HPDE6-E6E7 (cell line): Measurements from ENCODE around the gene MAP4K4.
A peak's percentile ranks its signal among the peaks of the same experiment; 100 is the strongest.
"Not testable (repeated sequence)": the region's sequence is repeated elsewhere in the genome, so short reads cannot be mapped to it uniquely, and the experiment has no call there.

Source experiments
- DNase-seq: peaks from one replicate; pipeline ENCODE4 v3.0.0; 2011; ENCODE audit warnings: missing footprints; ENCODE audit errors: extremely low spot score

Gene MAP4K4

DNA sequence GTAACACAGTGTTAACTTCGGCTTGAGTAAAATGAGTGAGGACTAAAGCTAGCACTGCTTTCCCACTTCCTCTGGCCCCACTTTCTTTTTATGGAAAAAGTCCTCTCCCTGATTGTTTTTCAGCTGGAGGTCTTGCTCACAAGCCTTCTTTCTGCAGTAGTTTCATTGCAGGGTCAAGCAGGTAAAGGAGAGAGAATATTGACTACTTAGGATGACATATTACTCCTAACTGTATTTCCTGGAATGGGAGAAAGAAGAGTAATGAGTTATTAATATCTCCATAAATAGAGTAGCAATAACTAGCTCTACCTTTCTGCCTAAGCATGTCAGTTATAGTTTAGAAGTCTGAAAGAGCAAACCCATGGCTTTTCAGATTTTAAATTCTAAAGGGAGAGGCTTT, 45.0 kb downstream of the MAP4K4 start:
- no peak for DNase-seq

DNA sequence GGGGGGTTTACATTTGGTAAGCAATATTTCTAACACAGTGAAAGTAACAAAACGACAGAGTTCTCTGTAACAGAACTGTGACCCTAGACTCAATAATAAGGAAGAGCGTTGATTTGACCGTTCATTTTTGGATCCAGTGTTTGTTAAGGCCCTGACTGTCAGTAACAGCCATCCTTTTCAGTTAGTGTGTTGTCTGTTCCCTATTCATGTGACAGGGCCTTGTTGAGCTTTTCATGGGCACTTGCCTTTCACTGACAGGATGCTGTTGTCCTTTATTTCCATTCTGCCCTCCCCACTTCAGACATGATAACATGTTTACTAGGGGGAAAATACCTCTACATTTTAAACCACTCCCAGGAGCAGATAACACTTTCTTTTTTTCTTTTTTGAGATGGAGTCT, 45.8 kb downstream of the MAP4K4 start:
- no peak for DNase-seq

DNA sequence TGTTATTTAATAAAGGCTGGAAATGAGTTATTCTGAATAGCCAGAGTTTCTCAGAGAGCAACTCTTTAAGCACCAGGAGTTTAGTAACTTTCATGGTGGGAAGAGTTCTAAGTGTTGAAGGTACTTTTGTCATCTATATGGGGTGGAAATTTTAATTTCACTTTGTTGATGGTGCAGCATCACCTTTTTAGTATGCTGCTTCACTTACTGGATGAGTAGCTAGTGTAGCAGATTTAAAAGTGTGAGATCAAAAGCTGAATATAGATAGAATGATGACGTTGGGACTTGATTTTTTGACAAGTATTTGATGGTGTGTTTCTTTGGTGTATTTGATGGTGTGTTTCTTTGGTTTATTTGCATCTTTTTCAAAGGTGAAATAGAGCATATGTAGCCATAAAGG, 47.3 kb downstream of the MAP4K4 start:
- DNase-seq: no peak

DNA sequence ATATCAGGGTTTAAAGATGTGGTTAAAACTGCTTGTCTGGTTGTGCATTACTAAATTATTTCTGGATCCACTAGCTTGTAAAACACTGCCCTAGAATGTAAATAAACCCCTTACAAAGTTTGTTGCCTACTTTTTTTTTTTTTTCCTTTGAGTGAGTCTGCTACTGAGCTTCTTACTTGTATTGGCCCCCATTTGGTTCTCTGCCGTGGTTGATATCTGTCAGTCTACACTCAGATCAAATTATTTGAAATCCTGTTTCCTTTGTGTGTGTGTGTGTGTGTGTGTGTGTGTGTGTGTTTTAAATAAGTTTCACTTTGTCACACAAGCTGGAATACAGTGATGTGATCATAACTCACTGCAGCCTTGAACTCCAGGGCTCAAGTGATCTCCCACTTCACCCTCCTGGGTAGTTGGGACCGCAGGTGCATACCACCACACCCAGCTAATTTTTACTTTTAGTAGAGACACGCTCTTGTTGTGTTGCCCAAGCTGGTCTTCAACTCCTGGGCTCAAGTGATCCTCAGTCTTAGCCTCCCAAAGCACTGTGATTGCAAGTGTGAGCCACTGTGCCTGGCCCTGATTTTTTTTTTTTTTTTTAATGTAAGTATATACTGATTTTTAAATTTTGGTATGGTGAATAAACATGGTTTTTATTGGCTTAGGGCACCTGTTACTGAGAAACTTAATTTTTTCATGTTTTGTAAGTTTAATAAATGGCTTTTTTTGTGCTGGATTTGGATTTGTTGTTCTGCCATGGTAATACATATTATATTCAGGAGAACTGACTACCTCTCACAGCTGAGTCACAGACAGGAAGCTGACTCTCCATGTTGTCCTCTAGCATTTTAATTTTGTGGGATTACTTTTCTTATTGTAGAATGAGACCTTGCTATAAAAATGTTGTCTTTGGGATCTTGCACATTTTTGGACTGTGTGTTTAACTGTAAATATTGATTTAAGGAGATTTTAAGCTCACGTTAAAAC, 48.5 kb downstream of the MAP4K4 start:
- DNase-seq: peak; percentile 54

DNA sequence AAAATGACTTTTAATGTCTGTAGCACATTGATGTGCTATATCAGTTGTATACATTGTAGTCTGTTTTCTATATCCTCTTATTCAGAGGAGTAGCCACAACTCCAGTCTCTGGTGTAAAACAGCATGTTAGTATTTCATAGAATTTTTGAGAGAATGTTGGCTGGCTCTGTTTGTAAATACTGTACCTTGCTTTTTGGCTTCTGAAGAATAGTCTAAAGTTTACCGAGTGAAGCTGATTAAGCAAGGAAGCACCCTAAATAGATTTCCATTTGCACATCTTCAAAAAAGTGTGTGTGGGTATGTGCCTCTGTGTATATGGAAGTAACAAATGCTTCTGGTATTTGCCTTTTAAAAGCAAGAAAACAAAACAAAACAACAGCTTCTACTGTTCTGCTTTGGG, 50.5 kb downstream of the MAP4K4 start:
- no peak for DNase-seq

GRCh38 chr2:101748462-101748861, 51.0 kb downstream of the MAP4K4 start:
- not testable (repeated sequence) for DNase-seq

DNA sequence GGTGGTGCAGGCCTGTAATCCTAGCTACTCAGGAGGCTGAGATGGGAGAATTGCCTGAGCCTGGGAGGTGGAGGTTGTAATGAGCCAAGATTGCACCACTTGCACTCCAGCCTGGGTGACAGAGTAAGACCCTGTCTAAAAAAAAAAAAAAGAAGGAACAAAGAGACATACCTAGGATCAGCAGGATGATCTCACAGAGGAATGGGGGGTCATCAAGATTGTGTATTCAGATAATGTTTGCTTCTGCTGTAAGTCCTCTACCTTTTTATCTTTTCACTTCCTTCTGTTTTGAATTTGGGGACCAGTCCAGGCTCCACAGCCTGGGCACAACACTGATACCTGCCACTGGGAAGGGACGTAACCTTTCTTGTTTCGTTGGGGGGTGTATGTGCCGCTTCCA, 53.2 kb downstream of the MAP4K4 start:
- DNase-seq: no peak

DNA sequence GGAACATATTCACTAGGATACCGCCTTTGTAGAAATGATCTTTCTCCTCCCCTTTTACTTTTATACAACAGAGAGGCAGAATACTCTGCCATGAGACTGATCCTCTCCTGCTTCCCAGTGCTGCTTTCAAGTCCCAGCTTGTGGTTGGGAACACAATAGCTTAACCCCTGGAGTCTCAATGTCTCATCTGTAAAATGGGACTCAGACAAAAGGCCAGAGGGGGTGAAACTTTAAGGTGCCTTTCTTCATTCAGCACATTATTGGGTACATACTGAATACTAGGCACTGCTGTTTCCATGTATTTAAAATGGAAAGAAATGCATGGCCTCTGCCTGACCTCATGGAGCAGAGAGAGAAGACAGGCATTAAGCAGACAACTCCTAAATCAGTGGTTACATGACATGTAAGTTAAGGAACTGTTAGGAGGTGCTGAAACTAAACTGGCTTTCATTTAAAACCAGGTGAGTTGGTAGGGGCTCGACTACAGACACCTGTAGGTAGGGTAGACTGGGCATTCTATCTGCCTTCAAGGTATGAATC, 53.8 kb downstream of the MAP4K4 start:
- DNase-seq: no peak

GRCh38 chr2:101751875-101752619, 54.5 kb downstream of the MAP4K4 start:
- DNase-seq: no peak

- DNase-seq: no peak
Observed at GRCh38 chr2:101752716-101753616, 55.5 kb downstream of the MAP4K4 start.

DNA sequence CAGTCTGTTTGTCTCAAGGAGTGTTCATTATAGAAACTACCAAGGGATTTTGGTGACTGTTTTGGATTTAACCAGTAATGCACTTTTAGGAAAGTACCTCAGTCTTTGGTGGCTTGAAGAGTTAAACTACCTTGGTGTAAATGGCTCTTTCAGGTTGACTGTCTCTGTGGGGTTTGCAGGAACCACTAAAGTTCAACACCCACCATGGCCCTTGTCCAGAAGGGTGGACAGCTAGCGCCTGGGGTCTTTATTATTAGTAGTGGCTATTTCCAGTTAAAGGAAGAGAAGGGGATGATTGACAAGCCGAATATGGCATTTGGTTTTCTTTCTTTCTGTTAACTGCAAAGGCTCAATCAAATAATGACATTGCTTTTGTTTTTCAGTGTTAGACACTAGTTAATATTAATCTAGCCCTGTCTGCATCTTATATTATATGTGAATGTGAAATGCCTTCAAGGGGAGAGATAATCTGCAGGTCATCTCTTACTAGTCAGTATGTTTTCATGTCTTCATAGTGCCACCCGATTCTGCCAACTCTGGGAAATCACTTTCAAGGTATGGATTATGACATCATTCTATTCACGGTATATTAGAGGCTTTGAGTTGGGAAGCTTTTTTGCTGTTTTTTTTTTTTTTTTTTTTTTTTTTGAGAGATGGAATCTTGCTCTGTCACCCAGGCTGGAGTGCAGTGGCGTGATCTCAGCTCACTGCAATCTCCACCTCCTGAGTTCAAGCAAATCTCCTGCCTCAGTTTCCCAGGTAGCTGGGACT, 56.4 kb downstream of the MAP4K4 start:
- no peak for DNase-seq

DNA sequence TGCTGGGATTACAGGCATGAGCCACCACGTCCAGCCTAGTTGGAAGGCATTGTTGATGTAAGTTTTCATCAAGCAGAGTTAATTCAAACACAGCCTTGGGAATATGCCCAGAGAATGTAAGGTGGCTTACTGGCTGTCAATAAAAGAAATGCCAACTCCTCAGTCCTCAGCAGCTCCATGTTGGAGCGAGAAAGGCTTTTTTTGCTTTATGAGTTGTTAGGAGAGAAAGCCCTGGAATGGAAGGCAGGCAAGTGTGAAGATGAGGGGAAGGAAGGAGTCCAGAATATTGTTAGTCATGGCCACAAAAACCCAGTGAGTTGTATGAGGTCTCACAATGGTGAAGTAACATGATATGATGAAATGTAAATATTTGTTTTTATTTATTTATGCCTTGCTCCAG, 57.1 kb downstream of the MAP4K4 start:
- DNase-seq: no peak

DNA sequence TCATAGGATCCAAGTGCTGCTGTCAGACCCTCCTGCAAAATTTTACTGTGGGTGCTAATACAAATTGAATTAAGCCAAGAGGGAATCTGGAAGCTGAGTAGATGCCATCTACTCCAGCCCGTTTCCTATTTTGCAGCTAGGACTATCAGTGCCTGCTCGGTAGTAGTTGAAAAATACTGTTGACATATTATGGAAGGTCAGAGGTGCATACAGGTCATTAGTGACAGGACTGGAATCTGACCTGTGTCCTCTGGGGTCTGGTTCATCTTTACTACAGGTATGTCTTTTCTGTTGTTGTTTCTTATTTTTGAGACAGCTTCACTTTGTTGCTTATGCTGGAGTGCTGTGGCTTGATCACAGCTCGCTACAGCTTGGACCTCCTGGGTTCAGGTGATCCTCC, 58.8 kb downstream of the MAP4K4 start:
- no peak for DNase-seq

- DNase-seq: no peak
Observed at GRCh38 chr2:101758001-101758400, 60.5 kb downstream of the MAP4K4 start.

GRCh38 chr2:101759162-101759561, 61.7 kb downstream of the MAP4K4 start:
- DNase-seq: peak; percentile 49

GRCh38 chr2:101762451-101763171, 65.1 kb downstream of the MAP4K4 start:
- no peak for DNase-seq

DNA sequence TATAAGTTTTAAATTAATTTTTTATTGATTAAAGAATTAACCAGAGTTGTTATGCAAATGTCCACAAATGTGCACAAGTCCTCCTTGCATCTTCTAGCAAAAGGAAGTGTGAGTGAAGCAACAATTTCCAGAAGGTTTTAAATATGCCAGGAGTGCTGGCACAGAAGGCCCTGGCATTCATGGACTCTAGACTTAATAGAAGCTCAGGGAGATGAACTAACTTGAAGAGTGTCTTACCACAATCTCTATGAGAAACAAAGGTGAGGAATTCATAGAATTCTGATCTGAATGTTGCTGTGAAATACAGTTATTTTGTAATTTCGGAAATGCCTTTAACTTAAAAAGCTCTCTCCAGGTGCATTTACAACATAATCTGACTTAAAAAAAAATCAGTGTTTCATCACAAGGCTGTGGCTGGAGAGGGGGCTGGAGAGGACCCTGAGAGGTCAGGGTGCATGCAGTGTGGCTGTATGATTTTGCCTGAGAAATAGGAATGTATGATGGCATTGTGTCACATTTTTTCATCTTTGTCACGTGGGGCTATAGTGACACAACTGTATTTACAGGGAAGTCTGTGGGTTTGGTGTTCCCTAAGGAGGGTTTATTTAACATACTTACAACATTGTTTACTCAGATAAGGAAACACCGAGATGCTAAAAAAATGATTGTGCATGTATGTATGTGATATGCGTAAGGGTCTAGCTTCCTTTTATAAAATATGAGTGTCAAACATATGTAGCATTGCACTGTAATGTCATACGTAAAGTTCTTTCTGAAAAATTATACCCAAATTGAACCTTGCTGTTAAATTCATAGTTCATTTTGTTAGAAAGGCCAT, 66.2 kb downstream of the MAP4K4 start:
- no peak for DNase-seq

DNA sequence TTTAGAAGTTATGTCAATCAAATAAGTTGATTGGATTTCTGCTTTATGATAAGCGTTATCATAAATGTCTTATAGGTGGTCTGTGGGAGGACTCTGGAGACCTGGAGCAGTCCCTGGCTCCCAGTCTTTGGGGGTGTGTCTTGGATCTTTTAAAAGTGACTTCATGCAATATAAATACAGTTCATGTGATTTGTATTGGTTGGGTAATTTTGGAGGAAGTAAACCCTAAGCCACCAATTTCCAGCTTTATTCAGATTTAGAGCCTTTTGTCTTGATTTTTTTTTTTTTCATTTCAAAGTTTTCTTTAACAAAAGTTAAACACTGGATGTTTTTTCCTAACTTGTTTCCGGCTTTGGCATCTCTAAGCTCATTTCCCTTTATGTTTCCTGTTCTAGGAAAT, 68.8 kb downstream of the MAP4K4 start:
- no peak for DNase-seq
